IPS-18a (cell line): ENCODE results near the gene IRF2.
A peak's percentile ranks its signal among the peaks of the same experiment; 100 is the strongest.

Source experiments
- H3K27ac ChIP-seq: one replicate; pipeline ENCODE4 v1.5.1; 2013; ENCODE audit warnings: low read length
- H3K27me3 ChIP-seq: one replicate; pipeline ENCODE4 v1.6.1; 2013; ENCODE audit warnings: mild to moderate bottlenecking, low read length; ENCODE audit not compliant: control insufficient read depth, insufficient read depth
- H3K36me3 ChIP-seq: one replicate; pipeline ENCODE4 v1.6.1; 2013; ENCODE audit warnings: low read depth, low read length; ENCODE audit not compliant: control insufficient read depth
- H3K4me1 ChIP-seq: one replicate; pipeline ENCODE4 v1.6.1; 2013; ENCODE audit warnings: low read depth, low read length; ENCODE audit not compliant: control insufficient read depth
- H3K4me3 ChIP-seq: one replicate; pipeline ENCODE4 v1.5.1; 2013; ENCODE audit warnings: low read length
- H3K9ac ChIP-seq: one replicate; pipeline ENCODE4 v1.6.1; 2013; ENCODE audit warnings: mild to moderate bottlenecking, low read length, moderate library complexity
- H3K9me3 ChIP-seq: one replicate; pipeline ENCODE4 v1.6.1; 2013; ENCODE audit warnings: low read depth, low read length; ENCODE audit not compliant: control insufficient read depth

IRF2 gene

GRCh38 chr4:184447664-184448063, 26.7 kb downstream of the IRF2 start:
- no peak overlapping the region for H3K9ac ChIP-seq
- H3K27me3 ChIP-seq: no peaks in the 10 kb centered on the region
- H3K4me1 ChIP-seq: peaks cover 38% of the 10 kb centered on the region
- H3K27ac ChIP-seq: no peak overlapping the region
- no peaks in the 10 kb centered on the region for H3K9me3 ChIP-seq
- H3K36me3 ChIP-seq: no peaks in the 10 kb centered on the region
- no peak overlapping the region for H3K4me3 ChIP-seq

GRCh38 chr4:184446132-184446658, 28.2 kb downstream of the IRF2 start:
- Histone ChIP-seq H3K36me3 (no peaks in the 10 kb centered on the region), H3K9me3 (no peaks in the 10 kb centered on the region), H3K27me3 (no peaks in the 10 kb centered on the region), H3K9ac (no peak overlapping the region), H3K27ac (no peak overlapping the region), H3K4me1 (peaks cover 48% of the 10 kb centered on the region), H3K4me3 (no peak overlapping the region)

- peaks cover 43% of the 10 kb centered on the region for H3K4me1 ChIP-seq
- H3K9me3 ChIP-seq: no peaks in the 10 kb centered on the region
- H3K27me3 ChIP-seq: no peaks in the 10 kb centered on the region
- no peaks in the 10 kb centered on the region for H3K36me3 ChIP-seq
- no peak overlapping the region for H3K27ac ChIP-seq
- no peak overlapping the region for H3K9ac ChIP-seq
- H3K4me3 ChIP-seq: no peak overlapping the region
These were observed 29.4 kb downstream of the IRF2 start for GRCh38 chr4:184444953-184445309.

GRCh38 chr4:184444215-184444952, 30.0 kb downstream of the IRF2 start:
- Histone ChIP-seq H3K9ac (no peak overlapping the region), H3K4me1 (peaks cover 38% of the 10 kb centered on the region), H3K27ac (no peak overlapping the region), H3K27me3 (no peaks in the 10 kb centered on the region), H3K4me3 (no peak overlapping the region), H3K36me3 (no peaks in the 10 kb centered on the region), H3K9me3 (no peaks in the 10 kb centered on the region)

- no peak overlapping the region for H3K9ac ChIP-seq
- no peaks in the 10 kb centered on the region for H3K9me3 ChIP-seq
- no peak overlapping the region for H3K27ac ChIP-seq
- no peaks in the 10 kb centered on the region for H3K27me3 ChIP-seq
- peaks cover 32% of the 10 kb centered on the region for H3K4me1 ChIP-seq
- no peak overlapping the region for H3K4me3 ChIP-seq
- no peaks in the 10 kb centered on the region for H3K36me3 ChIP-seq
These were observed 31.0 kb downstream of the IRF2 start for GRCh38 chr4:184443318-184443717.

GRCh38 chr4:184442314-184442635, 32.1 kb downstream of the IRF2 start:
- Histone ChIP-seq H3K4me1 (peaks cover 30% of the 10 kb centered on the region), H3K4me3 (peak overlapping the region; percentile 13), H3K9ac (peak overlapping the region; percentile 48), H3K9me3 (no peaks in the 10 kb centered on the region), H3K36me3 (no peaks in the 10 kb centered on the region), H3K27ac (no peak overlapping the region), H3K27me3 (no peaks in the 10 kb centered on the region)

- Histone ChIP-seq H3K9ac (peak overlapping the region; percentile 48), H3K36me3 (no peaks in the 10 kb centered on the region), H3K27me3 (no peaks in the 10 kb centered on the region), H3K4me3 (peak overlapping the region; percentile 13), H3K4me1 (peaks cover 26% of the 10 kb centered on the region), H3K27ac (peak overlapping the region; percentile 13), H3K9me3 (no peaks in the 10 kb centered on the region)
These were observed 32.7 kb downstream of the IRF2 start for GRCh38 chr4:184441461-184442313.

- Histone ChIP-seq H3K36me3 (no peaks in the 10 kb centered on the region), H3K9me3 (no peaks in the 10 kb centered on the region), H3K4me1 (peaks cover 26% of the 10 kb centered on the region), H3K27ac (no peak overlapping the region), H3K4me3 (no peak overlapping the region), H3K9ac (no peak overlapping the region), H3K27me3 (no peaks in the 10 kb centered on the region)
These were observed 33.6 kb downstream of the IRF2 start for GRCh38 chr4:184440595-184441358.

- Histone ChIP-seq H3K4me1 (peaks cover 30% of the 10 kb centered on the region), H3K4me3 (no peak overlapping the region), H3K27me3 (no peaks in the 10 kb centered on the region), H3K36me3 (no peaks in the 10 kb centered on the region), H3K9ac (no peak overlapping the region), H3K27ac (no peak overlapping the region), H3K9me3 (no peaks in the 10 kb centered on the region)
These were observed 34.3 kb downstream of the IRF2 start for GRCh38 chr4:184439856-184440594.

GRCh38 chr4:184439386-184439785, 35.0 kb downstream of the IRF2 start:
- Histone ChIP-seq H3K27ac (no peak overlapping the region), H3K27me3 (no peaks in the 10 kb centered on the region), H3K9ac (no peak overlapping the region), H3K4me3 (no peak overlapping the region), H3K4me1 (peaks cover 30% of the 10 kb centered on the region), H3K36me3 (no peaks in the 10 kb centered on the region), H3K9me3 (no peaks in the 10 kb centered on the region)

GRCh38 chr4:184438375-184438774, 36.0 kb downstream of the IRF2 start:
- Histone ChIP-seq H3K27me3 (no peaks in the 10 kb centered on the region), H3K27ac (no peak overlapping the region), H3K4me1 (peaks cover 30% of the 10 kb centered on the region), H3K9ac (no peak overlapping the region), H3K36me3 (no peaks in the 10 kb centered on the region), H3K4me3 (no peak overlapping the region), H3K9me3 (no peaks in the 10 kb centered on the region)
